ENCODE data around the gene CARD14.

The CARD14 gene

GRCh38 chr17:80169784-80170500, at the start of gene CARD14:
Gene CARD14 (plus strand): TSS chr17:80170030. CDS start chr17:80181439, 11,409 bp downstream.
- no peak for DNase-seq

- no peak for DNase-seq
Observed at GRCh38 chr17:80122026-80122575, 47.7 kb upstream of the CARD14 start.

GRCh38 chr17:80122926-80123505, 46.8 kb upstream of the CARD14 start:
- no peak for DNase-seq

GRCh38 chr17:80123791-80124190, 46.0 kb upstream of the CARD14 start:
- DNase-seq, result no peak

- no peak for DNase-seq
Observed at GRCh38 chr17:80124351-80124981, 45.4 kb upstream of the CARD14 start.

GRCh38 chr17:80125656-80126448, 44.0 kb upstream of the CARD14 start:
- no peak for DNase-seq

GRCh38 chr17:80126449-80126715, 43.4 kb upstream of the CARD14 start:
- DNase-seq, result no peak

- no peak for DNase-seq
Observed at GRCh38 chr17:80129006-80129565, 40.7 kb upstream of the CARD14 start.

GRCh38 chr17:80130992-80131391, 38.8 kb upstream of the CARD14 start:
- no peak for DNase-seq

GRCh38 chr17:80132906-80133625, 36.8 kb upstream of the CARD14 start:
- DNase-seq, result no peak

GRCh38 chr17:80133626-80133970, 36.2 kb upstream of the CARD14 start:
- no peak for DNase-seq

- no peak for DNase-seq
Observed at GRCh38 chr17:80137131-80137530, 32.7 kb upstream of the CARD14 start.

- no peak for DNase-seq
Observed at GRCh38 chr17:80138856-80139426, 30.9 kb upstream of the CARD14 start.

GRCh38 chr17:80141463-80142165, 28.2 kb upstream of the CARD14 start:
- DNase-seq, result no peak

- DNase-seq, result no peak
Observed at GRCh38 chr17:80142929-80143328, 26.9 kb upstream of the CARD14 start.

GRCh38 chr17:80145076-80146075, 24.5 kb upstream of the CARD14 start:
- no peak for DNase-seq

- DNase-seq, result no peak
Observed at GRCh38 chr17:80146121-80147034, 23.5 kb upstream of the CARD14 start.

GRCh38 chr17:80147035-80147822, 22.6 kb upstream of the CARD14 start, which contains the start of gene EIF4A3:
Gene EIF4A3 (minus strand): TSS chr17:80147128. CDS start chr17:80146961, 167 bp downstream.
- peak; percentile 96 for DNase-seq
